NCI-H526 treated with DMSO at 0.1 percent for 48 hours (cell line): ENCODE results near the gene MEGF9.
A peak's percentile ranks its signal among the peaks of the same experiment; 100 is the strongest.

Source experiments
- DNase-seq: peaks from one replicate; lab custom pipeline; 2025; lab: John Stamatoyannopoulos, UW

MEGF9 gene

GRCh38 chr9:120705174-120705573 lies 9.1 kb downstream of the MEGF9 start:
- no peak for DNase-seq

GRCh38 chr9:120702075-120702474 lies 12.2 kb downstream of the MEGF9 start:
- DNase-seq: peak; percentile 18

GRCh38 chr9:120701248-120701647 lies 13.0 kb downstream of the MEGF9 start:
- no peak for DNase-seq

GRCh38 chr9:120698766-120699165 lies 15.5 kb downstream of the MEGF9 start:
- DNase-seq: no peak

GRCh38 chr9:120697448-120697847 lies 16.8 kb downstream of the MEGF9 start:
- DNase-seq: no peak

- DNase-seq: peak; percentile 41
These were observed 17.6 kb downstream of the MEGF9 start for GRCh38 chr9:120696551-120697230.

GRCh38 chr9:120694559-120694958 lies 19.7 kb downstream of the MEGF9 start:
- DNase-seq: no peak

GRCh38 chr9:120693700-120694008 lies 20.6 kb downstream of the MEGF9 start:
- no peak for DNase-seq

GRCh38 chr9:120692901-120693699 lies 21.2 kb downstream of the MEGF9 start:
- DNase-seq: no peak

- no peak for DNase-seq
These were observed 23.9 kb downstream of the MEGF9 start for GRCh38 chr9:120690372-120690771.

GRCh38 chr9:120689860-120690259 lies 24.4 kb downstream of the MEGF9 start:
- peak; percentile 51 for DNase-seq

GRCh38 chr9:120688758-120689157 lies 25.5 kb downstream of the MEGF9 start:
- DNase-seq: no peak

GRCh38 chr9:120683150-120683549 lies 31.1 kb downstream of the MEGF9 start:
- DNase-seq: no peak

GRCh38 chr9:120681121-120681520 lies 33.1 kb downstream of the MEGF9 start:
- DNase-seq: no peak

- DNase-seq: no peak
These were observed 33.7 kb downstream of the MEGF9 start for GRCh38 chr9:120680579-120680978.

- no peak for DNase-seq
These were observed 34.1 kb downstream of the MEGF9 start for GRCh38 chr9:120680161-120680560.

GRCh38 chr9:120677965-120678364 lies 36.3 kb downstream of the MEGF9 start:
- no peak for DNase-seq

GRCh38 chr9:120676767-120677402 lies 37.4 kb downstream of the MEGF9 start:
- no peak for DNase-seq

GRCh38 chr9:120668399-120668798 lies 45.9 kb downstream of the MEGF9 start:
- no peak for DNase-seq

- DNase-seq: no peak
These were observed 50.3 kb downstream of the MEGF9 start for GRCh38 chr9:120663950-120664349.

- DNase-seq: no peak
These were observed 50.9 kb downstream of the MEGF9 start for GRCh38 chr9:120663380-120663779.

- DNase-seq: no peak
These were observed 51.8 kb downstream of the MEGF9 start for GRCh38 chr9:120662513-120662912.

- no peak for DNase-seq
These were observed 54.6 kb downstream of the MEGF9 start for GRCh38 chr9:120659676-120660075.
